SH-SY5Y (cell line): ENCODE measurements around the gene SLC66A3.

Source experiments
- GATA2 ChIP-seq: IDR thresholded peaks from 2 replicates; pipeline ENCODE4 v1.6.1; 2011; ENCODE audit warnings: mild to moderate bottlenecking, low read depth, low read length
- GATA3 ChIP-seq: IDR thresholded peaks from 2 replicates; pipeline ENCODE4 v1.6.1; 2011; ENCODE audit warnings: low read depth, mild to moderate bottlenecking, low read length, moderate library complexity

DNA sequence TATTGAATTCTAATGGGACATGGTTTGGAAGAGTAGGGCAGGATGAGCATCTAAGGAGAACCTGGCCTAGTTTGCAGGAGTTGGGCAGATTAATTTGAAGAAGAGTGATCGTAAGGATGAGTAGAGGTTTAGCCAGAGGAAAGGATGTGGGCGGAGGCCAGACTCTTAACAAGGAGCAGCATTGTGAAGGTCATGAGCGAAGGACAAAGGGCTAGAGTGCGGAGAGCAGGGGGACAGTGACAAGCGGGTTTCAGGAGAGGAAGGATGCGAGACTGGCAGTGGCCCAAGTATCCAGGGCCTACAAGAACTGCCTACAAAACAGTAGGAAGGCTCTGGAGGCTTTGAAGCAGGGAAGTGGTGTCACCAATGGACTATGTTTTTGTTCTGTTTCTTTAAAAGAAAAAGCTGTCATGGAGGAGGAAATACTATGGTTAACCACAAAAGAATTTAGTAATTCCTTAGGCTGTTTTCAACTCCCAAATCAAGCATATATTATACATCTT lies 20.1 kb downstream of the SLC66A3 start:
- TF ChIP-seq GATA3 (no peak), GATA2 (no peak)
